GM12892 (cell line): ENCODE results near the gene TRIM63.

Experiments
- POLR2A ChIP-seq: IDR thresholded peaks from 2 replicates; pipeline ENCODE4 v1.6.1; 2011; ENCODE audit warnings: low read depth, low read length, control low read depth
- POLR2AphosphoS5 ChIP-seq: IDR thresholded peaks from 2 replicates; pipeline ENCODE4 v1.6.1; 2011; ENCODE audit warnings: low read depth, low read length, control low read depth
- TAF1 ChIP-seq: IDR thresholded peaks from 2 replicates; pipeline ENCODE4 v1.6.1; 2011; ENCODE audit warnings: low read depth, mild to moderate bottlenecking, control low read depth, low read length, borderline replicate concordance

GRCh38 chr1:26021647-26022403 is 45.6 kb downstream of the TRIM63 start, which contains the start of gene EXTL1:
- no peak for TF ChIP-seq POLR2AphosphoS5
- no peak for TF ChIP-seq POLR2A
- TF ChIP-seq TAF1: no peak
